H1 (cell line): ENCODE measurements around the gene RNF41. TPM values are rescaled to one million over a fixed set of nuclear protein-coding genes. Genes with fewer than 3 reads are reported as not detected.
A peak's percentile ranks its signal among the peaks of the same experiment; 100 is the strongest.

ENCODE experiments used
- CTCF ChIA-PET: fragments of 300-600 bp; sonication (Branson Sonifier 250); formaldehyde crosslinking; loops from one replicate; lab custom pipeline; 2021; ENCODE audit not compliant: partially characterized antibody; lab: Charles Lee
- POLR2A ChIA-PET: fragments of 300-600 bp; sonication (Branson Sonifier 250); formaldehyde crosslinking; loops from one replicate; lab custom pipeline; 2021; ENCODE audit warnings: inconsistent platforms; ENCODE audit not compliant: partially characterized antibody; lab: Charles Lee
- DNase-seq, 2 experiments: peaks; one replicate each; pipeline versions ENCODE4 v3.0.0 to v3.0.0-alpha.2; 2010 to 2022; ENCODE audit warnings: low spot score in 2 of 2, low read depth in 1 of 2, mixed read lengths in 1 of 2
- FAIRE-seq: peaks from 2 replicates; lab custom pipeline; 2011; peaks lifted over from hg19 to GRCh38; lab: Jason Lieb, UNC
- H2AFZ ChIP-seq: 2 replicates; pipeline ENCODE4 v1.8.1; 2012; ENCODE audit warnings: low read length, inconsistent platforms
- H2AK5ac ChIP-seq: 2 replicates; pipeline ENCODE4 v1.6.1; 2013; ENCODE audit warnings: low read depth, low read length
- H2BK120ac ChIP-seq: replicated peaks from 2 replicates; pipeline ENCODE3; 2013; ENCODE audit warnings: low read depth, low read length, inconsistent platforms
- H2BK12ac ChIP-seq: 2 replicates; pipeline ENCODE4 v1.6.1; 2013; ENCODE audit warnings: low read depth, low read length
- H2BK15ac ChIP-seq: 2 replicates; pipeline ENCODE4 v1.6.1; 2013; ENCODE audit warnings: low read length
- H2BK20ac ChIP-seq: 2 replicates; pipeline ENCODE4 v1.6.1; 2013; ENCODE audit warnings: low read length
- H2BK5ac ChIP-seq: 2 replicates; pipeline ENCODE4 v1.6.1; 2013; ENCODE audit warnings: low read depth, low read length
- H3K14ac ChIP-seq: 2 replicates; pipeline ENCODE4 v1.6.1; 2013; ENCODE audit warnings: inconsistent platforms; ENCODE audit not compliant: insufficient read length
- H3K18ac ChIP-seq: 2 replicates; pipeline ENCODE4 v1.6.1; 2013; ENCODE audit warnings: low read length; ENCODE audit errors: extremely low read depth
- H3K23ac ChIP-seq: 2 replicates; pipeline ENCODE4 v1.6.1; 2013; ENCODE audit warnings: inconsistent platforms; ENCODE audit not compliant: insufficient read length
- H3K23me2 ChIP-seq: 2 replicates; pipeline ENCODE4 v1.6.1; 2013; ENCODE audit warnings: low read depth, low read length
- H3K27ac ChIP-seq: 2 replicates; pipeline ENCODE4 v1.6.1; 2011; ENCODE audit warnings: low read depth, low read length, inconsistent platforms
- H3K27me3 ChIP-seq, 4 experiments: replicated peaks in 1 of 4; 1 replicate in 1 of 4; 2 replicates in 3 of 4; pipeline versions ENCODE4 v1.6.1 to v1.8.1; 2011 to 2013; ENCODE audit warnings: low read length in 3 of 4, mild to moderate bottlenecking in 3 of 4, inconsistent platforms in 2 of 4, mixed read lengths in 2 of 4, moderate library complexity in 1 of 4; ENCODE audit not compliant: control insufficient read depth in 3 of 4, insufficient read depth in 3 of 4; ENCODE audit errors: extremely low read depth in 1 of 4
- H3K36me3 ChIP-seq, 4 experiments: 2 replicates each; pipeline versions ENCODE4 v1.6.1 to v1.8.1; 2011 to 2013; ENCODE audit warnings: mild to moderate bottlenecking in 4 of 4, low read length in 3 of 4, moderate library complexity in 2 of 4, control low read depth in 1 of 4, inconsistent platforms in 1 of 4; ENCODE audit not compliant: insufficient read depth in 4 of 4, control insufficient read depth in 2 of 4
- H3K4ac ChIP-seq: replicated peaks from 2 replicates; pipeline ENCODE3; 2013; ENCODE audit warnings: low read length, low read depth, mixed read lengths, inconsistent platforms; ENCODE audit not compliant: insufficient read length
- H3K4me1 ChIP-seq, 4 experiments: replicated peaks in 1 of 4; 1 replicate in 1 of 4; 2 replicates in 3 of 4; pipeline versions ENCODE4 v1.6.1 to v1.8.1; 2011 to 2013; ENCODE audit warnings: low read length in 3 of 4, inconsistent platforms in 2 of 4, mixed read lengths in 1 of 4; ENCODE audit not compliant: insufficient read depth in 4 of 4, control insufficient read depth in 3 of 4
- H3K4me2 ChIP-seq, 2 experiments: 2 replicates each; pipeline versions ENCODE4 v1.6.1 to v1.8.1; 2011 to 2013; ENCODE audit warnings: low read depth in 2 of 2, low read length in 2 of 2, control low read depth in 1 of 2, inconsistent platforms in 1 of 2, mild to moderate bottlenecking in 1 of 2; ENCODE audit not compliant: insufficient read depth in 1 of 2
- H3K4me3 ChIP-seq, 4 experiments: fragments of 200-600, 300-600 bp in 1 of 4; sonication (generic), shearing (Covaris generic), sonication (Bioruptor Twin) in 1 of 4; 2 replicates each; pipeline versions ENCODE4 v1.5.1 to v1.8.1; 2011 to 2016; ENCODE audit warnings: low read length in 4 of 4, low read depth in 3 of 4, control low read depth in 2 of 4, inconsistent platforms in 2 of 4, mild to moderate bottlenecking in 2 of 4, mixed read lengths in 1 of 4, moderate library complexity in 1 of 4; ENCODE audit not compliant: insufficient read depth in 2 of 4; ENCODE audit errors: extremely low read depth in 1 of 4
- H3K56ac ChIP-seq: replicated peaks from 2 replicates; pipeline ENCODE3; 2013; ENCODE audit warnings: low read depth, mild to moderate bottlenecking, mixed read lengths, low read length, inconsistent platforms; ENCODE audit not compliant: insufficient read length
- H3K79me1 ChIP-seq: 2 replicates; pipeline ENCODE4 v1.6.1; 2013; ENCODE audit warnings: low read depth, low read length, control low read depth
- H3K79me2 ChIP-seq, 2 experiments: 2 replicates each; pipeline versions ENCODE4 v1.6.1 to v1.8.1; 2012 to 2013; ENCODE audit warnings: low read length in 2 of 2, mild to moderate bottlenecking in 2 of 2, inconsistent platforms in 1 of 2; ENCODE audit not compliant: insufficient read depth in 2 of 2, control insufficient read depth in 1 of 2
- H3K9ac ChIP-seq, 4 experiments: replicated peaks in 1 of 4; 1 replicate in 1 of 4; 2 replicates in 3 of 4; pipeline versions ENCODE4 v1.6.1 to v1.8.1; 2011 to 2013; ENCODE audit warnings: low read depth in 3 of 4, low read length in 3 of 4, control low read depth in 2 of 4, mild to moderate bottlenecking in 2 of 4, moderate library complexity in 2 of 4, inconsistent platforms in 1 of 4; ENCODE audit errors: extremely low read depth in 1 of 4
- H3K9me3 ChIP-seq, 2 experiments: 2 replicates each; pipeline versions ENCODE4 v1.6.1 to v1.8.1; 2012 to 2013; ENCODE audit warnings: mild to moderate bottlenecking in 2 of 2, moderate library complexity in 2 of 2, control low read depth in 1 of 2, inconsistent platforms in 1 of 2, low read depth in 1 of 2, low read length in 1 of 2, mixed read lengths in 1 of 2; ENCODE audit not compliant: insufficient read depth in 2 of 2
- H4K20me1 ChIP-seq, 2 experiments: replicated peaks in 1 of 2; 2 replicates each; pipeline versions ENCODE3 to v1.8.1; 2011 to 2013; ENCODE audit warnings: inconsistent platforms in 2 of 2, low read length in 2 of 2, mild to moderate bottlenecking in 1 of 2; ENCODE audit not compliant: insufficient read depth in 2 of 2, control insufficient read depth in 1 of 2
- H4K5ac ChIP-seq: 2 replicates; pipeline ENCODE4 v1.6.1; 2013; ENCODE audit warnings: low read length, low read depth, mixed read lengths, inconsistent platforms; ENCODE audit not compliant: insufficient read length
- H4K8ac ChIP-seq: 2 replicates; pipeline ENCODE4 v1.8.0; 2013; ENCODE audit warnings: mild to moderate bottlenecking, moderate library complexity, low read length, inconsistent platforms; ENCODE audit not compliant: insufficient read depth; ENCODE audit errors: extremely low read depth
- H4K91ac ChIP-seq: replicated peaks from 2 replicates; pipeline ENCODE3; 2013; ENCODE audit warnings: low read length, mixed read lengths, inconsistent platforms; ENCODE audit not compliant: insufficient read length
- EGR1 ChIP-seq: IDR thresholded peaks from 2 replicates; pipeline ENCODE4 v1.6.1; 2011; ENCODE audit warnings: low read depth, low read length, borderline replicate concordance
- JUN ChIP-seq: IDR thresholded peaks from 2 replicates; pipeline ENCODE4 v1.6.1; 2011; ENCODE audit warnings: low read depth, mild to moderate bottlenecking, improper control_type of control experiment, low read length
- JUND ChIP-seq: IDR thresholded peaks from 2 replicates; pipeline ENCODE4 v1.6.1; 2011; ENCODE audit warnings: mild to moderate bottlenecking, improper control_type of control experiment, low read length
- WGBS, 2 experiments: shearing (Covaris generic) in 1 of 2; methylation state at CpG; one replicate each; pipeline versions ENCODE4 v1.1.6 to v1.1.7; 2013 to 2015; ENCODE audit warnings: low lambda C conversion rate in 2 of 2, mixed read lengths in 2 of 2, inconsistent platforms in 1 of 2, low coverage in 1 of 2, missing lambda C conversion rate in 1 of 2; ENCODE audit not compliant: insufficient replicate concordance in 2 of 2, insufficient coverage in 1 of 2, insufficient read length in 1 of 2; ENCODE audit errors: extremely low coverage in 1 of 2, missing lambda C conversion rate in 1 of 2; 5-methylcytosine and 5-hydroxymethylcytosine counted together
- polyA plus RNA-seq, 7 experiments: library from polyadenylated mRNA; depleted of rRNA in 3 of 7; stranded (reverse) in 5 of 7; unstranded in 2 of 7; fragments of >200 nt in 5 of 7; fragments of 200-250 nt in 2 of 7; gene quantifications; 1 replicate in 5 of 7; 2 replicates in 1 of 7; 4 replicates in 1 of 7; pipeline versions ENCODE4 v1.2.1 to v1.2.3, GENCODE V29; 2011 to 2013; ENCODE audit warnings: missing spikeins in 2 of 7, mixed read lengths in 2 of 7
- total RNA-seq: library from RNA; stranded (reverse); fragmentation: NEBNext Ultra II Directional; extraction: Animal tissue kit (Norgen Biotek cat#: 25700); gene quantifications from 2 replicates; pipeline ENCODE4 v1.2.1, GENCODE V29; 2021
- TF ChIP-seq, protein P1 (sequence below), 3 experiments: IDR thresholded peaks; 1 replicate in 2 of 3; 2 replicates in 1 of 3; pipeline versions ENCODE4 v1.5.1 to v1.6.1; 2011; ENCODE audit warnings: low read length in 3 of 3, mild to moderate bottlenecking in 3 of 3, inconsistent platforms in 2 of 3, low read depth in 1 of 3, moderate library complexity in 1 of 3; ENCODE audit not compliant: insufficient read depth in 1 of 3; ENCODE audit errors: control extremely low read depth in 1 of 3

The RNF41 gene
- total and polyA plus RNA-seq, 2 of the 8 experiments (the other 6 are each of a cell fraction or from before 2014, with no cell fraction given): 55.5 to 98.6 TPM

DNA sequence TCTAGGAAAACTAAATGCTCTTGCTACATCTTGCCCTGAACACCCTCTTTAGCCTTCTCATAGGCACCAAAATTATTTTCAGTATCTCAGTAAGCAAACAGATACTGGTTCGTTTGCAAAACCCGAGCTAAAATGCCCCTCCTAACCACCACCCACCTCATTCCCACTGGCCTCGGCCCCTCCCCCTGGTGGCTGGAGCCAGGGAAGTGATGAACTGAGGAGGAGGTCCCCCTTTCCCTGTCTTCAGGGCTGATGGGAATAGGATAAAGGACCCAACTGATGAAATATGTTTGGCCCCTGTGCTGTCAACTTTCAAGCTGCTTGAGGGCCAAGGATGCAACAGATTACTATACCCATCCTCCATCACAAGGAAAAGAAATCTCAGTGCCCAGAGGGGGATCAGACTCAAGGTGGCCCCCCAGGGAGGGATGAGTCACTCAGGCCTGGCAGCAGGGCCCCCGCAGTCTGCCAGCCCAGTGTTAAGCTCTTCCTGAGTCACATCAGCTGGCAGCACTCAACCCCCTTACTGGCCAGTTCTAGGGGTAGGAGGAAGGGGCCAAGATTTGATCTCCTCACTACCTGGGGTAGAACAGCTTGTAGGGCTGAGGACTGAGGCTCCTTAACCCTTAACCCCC is 34.7 kb upstream of the RNF41 start:
- no peak overlapping the region for H2AK5ac ChIP-seq
- H2BK20ac ChIP-seq: no peak overlapping the region
- H3K23me2 ChIP-seq: peaks cover 11% of the 10 kb centered on the region; the same call in 1 of the 2 replicates
- no peak overlapping the region for H4K5ac ChIP-seq
- peaks cover 5 to 9% of the 10 kb centered on the region in 2 experiments for H4K20me1 ChIP-seq
- no peak overlapping the region for H3K18ac ChIP-seq
- peak overlapping the region; percentile 60 to 96 (median 88); a peak in 6 of 8 replicates for H3K4me3 ChIP-seq
- H3K36me3 ChIP-seq: peaks cover 28 to 49% (median 33%) of the 10 kb centered on the region in 4 experiments
- H3K9me3 ChIP-seq: no peaks in the 10 kb centered on the region
- ChIA-PET POLR2A (interaction anchor here (0.5 to 3.8 kb wide), 28 partner anchors 10 to 380 kb away, joined by 3 to 41 read pairs (median 4); partner anchors contain the start of genes COQ10A, CS, MYL6 and RNF41), CTCF (interaction anchor here (0.6 to 6.4 kb wide), 20 partner anchors 8 to 137 kb away, joined by 3 to 47 read pairs (median 6); partner anchors contain the start of genes COQ10A, RNF41, SMARCC2 and ZC3H10)
- H3K79me2 ChIP-seq: peaks cover 0 to 8% of the 10 kb centered on the region in 2 experiments; a peak in 1 of 4 replicates
- H3K4me2 ChIP-seq: peak overlapping the region; percentile 83 to 89
- no peak overlapping the region for H3K23ac ChIP-seq
- FAIRE-seq (no peak), DNase-seq (no peak)
- no peak overlapping the region for H4K8ac ChIP-seq
- H4K91ac ChIP-seq: no peak overlapping the region
- H3K9ac ChIP-seq: no peak overlapping the region
- H2BK5ac ChIP-seq: 0 out of 2 replicates have a peak overlapping the region, but pooled peaks have one; percentile 22
- no peak overlapping the region for H3K14ac ChIP-seq
- H2BK120ac ChIP-seq: no peak overlapping the region
- H2BK15ac ChIP-seq: no peak overlapping the region
- H3K27ac ChIP-seq: peak overlapping the region; percentile 53; the same call in 1 of the 2 replicates
- peaks cover 7% of the 10 kb centered on the region for H3K79me1 ChIP-seq
- H2AFZ ChIP-seq: no peak overlapping the region
- 70% methylated on average over 4 of the region's 4 CpGs; no CpG with 5 or more reads in 1 of the 2 experiments for WGBS, 2 experiments
- TF ChIP-seq EGR1 (no peak), JUN (no peak), JUND (peak; percentile 81)
- TF ChIP-seq, protein P1, sequence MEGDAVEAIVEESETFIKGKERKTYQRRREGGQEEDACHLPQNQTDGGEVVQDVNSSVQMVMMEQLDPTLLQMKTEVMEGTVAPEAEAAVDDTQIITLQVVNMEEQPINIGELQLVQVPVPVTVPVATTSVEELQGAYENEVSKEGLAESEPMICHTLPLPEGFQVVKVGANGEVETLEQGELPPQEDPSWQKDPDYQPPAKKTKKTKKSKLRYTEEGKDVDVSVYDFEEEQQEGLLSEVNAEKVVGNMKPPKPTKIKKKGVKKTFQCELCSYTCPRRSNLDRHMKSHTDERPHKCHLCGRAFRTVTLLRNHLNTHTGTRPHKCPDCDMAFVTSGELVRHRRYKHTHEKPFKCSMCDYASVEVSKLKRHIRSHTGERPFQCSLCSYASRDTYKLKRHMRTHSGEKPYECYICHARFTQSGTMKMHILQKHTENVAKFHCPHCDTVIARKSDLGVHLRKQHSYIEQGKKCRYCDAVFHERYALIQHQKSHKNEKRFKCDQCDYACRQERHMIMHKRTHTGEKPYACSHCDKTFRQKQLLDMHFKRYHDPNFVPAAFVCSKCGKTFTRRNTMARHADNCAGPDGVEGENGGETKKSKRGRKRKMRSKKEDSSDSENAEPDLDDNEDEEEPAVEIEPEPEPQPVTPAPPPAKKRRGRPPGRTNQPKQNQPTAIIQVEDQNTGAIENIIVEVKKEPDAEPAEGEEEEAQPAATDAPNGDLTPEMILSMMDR (IDR thresholded peaks at IDR 0.05; ENCODE audit: control extremely low read depth in 1 of 3, insufficient read depth in 1 of 3, low read depth in 1 of 3, low read length in 3 of 3): peak in 2 of 3 experiments; percentile 6 to 15; a peak in 2 of 4 replicates
- no peak overlapping the region for H3K4ac ChIP-seq
- no peaks in the 10 kb centered on the region for H3K27me3 ChIP-seq
- no peak overlapping the region for H3K56ac ChIP-seq
- H2BK12ac ChIP-seq: no peak overlapping the region
- peaks cover 8 to 17% (median 13%) of the 10 kb centered on the region in 4 experiments for H3K4me1 ChIP-seq
